Fibroblast of pulmonary artery (primary cell): ENCODE data around the gene TRIM32.

Experiments used
- DNase-seq: peaks from one replicate; pipeline ENCODE4 v3.0.0-alpha.2; 2010; ENCODE audit warnings: low read depth
- H3K4me3 ChIP-seq: replicated peaks from 2 replicates; pipeline ENCODE4 v1.5.1; 2011; ENCODE audit warnings: low read depth, mild to moderate bottlenecking, control low read depth, low read length, moderate library complexity
- CTCF ChIP-seq: IDR thresholded peaks from 2 replicates; pipeline ENCODE4 v1.5.1; 2011; ENCODE audit warnings: mild to moderate bottlenecking, control low read depth, low read length, inconsistent platforms; ENCODE audit errors: missing control alignments

The TRIM32 gene

GRCh38 chr9:116658265-116658664 lies 28.8 kb upstream of the TRIM32 start:
- no peak for TF ChIP-seq CTCF
- H3K4me3 ChIP-seq, result no peak overlapping the region
- no peak for DNase-seq

- peak; percentile 92 for DNase-seq
- no peak overlapping the region for H3K4me3 ChIP-seq
- peak; percentile 77 for TF ChIP-seq CTCF
Observed at GRCh38 chr9:116661037-116661954, 25.8 kb upstream of the TRIM32 start.

- peak; percentile 32 for DNase-seq
- H3K4me3 ChIP-seq, result no peak overlapping the region
- no peak for TF ChIP-seq CTCF
Observed at GRCh38 chr9:116662646-116663310, 24.3 kb upstream of the TRIM32 start.

GRCh38 chr9:116663581-116663980 lies 23.5 kb upstream of the TRIM32 start:
- TF ChIP-seq CTCF, result no peak
- DNase-seq, result no peak
- no peak overlapping the region for H3K4me3 ChIP-seq

GRCh38 chr9:116668970-116669695 lies 18.0 kb upstream of the TRIM32 start:
- no peak for TF ChIP-seq CTCF
- no peak for DNase-seq
- no peak overlapping the region for H3K4me3 ChIP-seq

GRCh38 chr9:116671605-116672004 lies 15.5 kb upstream of the TRIM32 start:
- no peak overlapping the region for H3K4me3 ChIP-seq
- no peak for TF ChIP-seq CTCF

More at GRCh38 chr9:116671605-116672004, 15.5 kb upstream of the TRIM32 start:
- no peak for DNase-seq
